GM19438 (cell line): ENCODE results near the gene DSP.

Experiments used
- ATAC-seq: cut with Tn5 transposase; IDR thresholded peaks from one replicate; pipeline ENCODE4 v1.9.1; 2021; ENCODE audit warnings: low read depth; ENCODE audit not compliant: unreplicated experiment

Gene DSP

GRCh38 chr6:7541175-7542064 lies at the start of gene DSP:
Gene DSP (plus strand): TSS chr6:7541671. CDS start chr6:7541916, 245 bp downstream.
- no peak for ATAC-seq

- no peak for ATAC-seq
Measured at GRCh38 chr6:7493866-7494265, 47.6 kb upstream of the DSP start.

- ATAC-seq, result no peak
Measured at GRCh38 chr6:7494638-7495037, 46.8 kb upstream of the DSP start.

- ATAC-seq, result no peak
Measured at GRCh38 chr6:7496266-7496875, 45.1 kb upstream of the DSP start.

GRCh38 chr6:7500752-7501282 lies 40.7 kb upstream of the DSP start:
- no peak for ATAC-seq

- no peak for ATAC-seq
Measured at GRCh38 chr6:7502743-7503142, 38.7 kb upstream of the DSP start.

- no peak for ATAC-seq
Measured at GRCh38 chr6:7504041-7504440, 37.4 kb upstream of the DSP start.

GRCh38 chr6:7505189-7505699 lies 36.2 kb upstream of the DSP start:
- ATAC-seq, result no peak

GRCh38 chr6:7507600-7507999 lies 33.9 kb upstream of the DSP start:
- ATAC-seq, result no peak

- no peak for ATAC-seq
Measured at GRCh38 chr6:7512320-7512719, 29.2 kb upstream of the DSP start.

- no peak for ATAC-seq
Measured at GRCh38 chr6:7513529-7513928, 27.9 kb upstream of the DSP start.

- ATAC-seq, result no peak
Measured at GRCh38 chr6:7515363-7515762, 26.1 kb upstream of the DSP start.

GRCh38 chr6:7518877-7519276 lies 22.6 kb upstream of the DSP start:
- ATAC-seq, result no peak

GRCh38 chr6:7522873-7523272 lies 18.6 kb upstream of the DSP start:
- ATAC-seq, result no peak

GRCh38 chr6:7523922-7524321 lies 17.5 kb upstream of the DSP start:
- ATAC-seq, result no peak

GRCh38 chr6:7526755-7527154 lies 14.7 kb upstream of the DSP start:
- ATAC-seq, result no peak

- no peak for ATAC-seq
Measured at GRCh38 chr6:7528565-7528964, 12.9 kb upstream of the DSP start.

- no peak for ATAC-seq
Measured at GRCh38 chr6:7529141-7529540, 12.3 kb upstream of the DSP start.

GRCh38 chr6:7532232-7532631 lies 9.2 kb upstream of the DSP start:
- no peak for ATAC-seq

- ATAC-seq, result no peak
Measured at GRCh38 chr6:7532821-7533220, 8.7 kb upstream of the DSP start.

- ATAC-seq, result no peak
Measured at GRCh38 chr6:7534192-7534591, 7.3 kb upstream of the DSP start.

GRCh38 chr6:7535498-7535897 lies 6.0 kb upstream of the DSP start:
- ATAC-seq, result no peak
